Natural killer cell (primary cell): Measurements from ENCODE around the gene DIAPH1. TPM values are rescaled to one million over a fixed set of nuclear protein-coding genes. Genes with fewer than 3 reads are reported as not detected.

Experiments
- ATAC-seq, 3 donors: fragments of 150-1000 bp in 2 of 3; fragments of 200-7000 bp in 1 of 3; cut with Tn5 transposase; 1 replicate in 1 of 3; 2 replicates in 2 of 3; pipeline ENCODE4 v1.10.0; 2021; ENCODE audit warnings: mild to moderate bottlenecking in 2 of 3, moderate library complexity in 2 of 3
- DNase-seq, 2 donors: peaks; one replicate each; pipeline versions ENCODE4 v3.0.0 to v3.0.0-alpha.2; 2013 to 2021; ENCODE audit warnings: mixed read lengths in 1 of 2
- H3K27ac ChIP-seq: one replicate; pipeline ENCODE4 v1.5.1; 2013; ENCODE audit warnings: mild to moderate bottlenecking, low read length
- H3K27me3 ChIP-seq: one replicate; pipeline ENCODE4 v1.6.1; 2013; ENCODE audit warnings: low read length; ENCODE audit not compliant: control insufficient read depth, insufficient read depth
- H3K36me3 ChIP-seq: one replicate; pipeline ENCODE4 v1.6.1; 2013; ENCODE audit warnings: low read length; ENCODE audit not compliant: control insufficient read depth, insufficient read depth
- H3K4me1 ChIP-seq: one replicate; pipeline ENCODE4 v1.6.1; 2013; ENCODE audit warnings: low read length; ENCODE audit not compliant: control insufficient read depth, insufficient read depth
- H3K4me3 ChIP-seq: one replicate; pipeline ENCODE4 v1.5.1; 2013; ENCODE audit warnings: low read length
- H3K9me3 ChIP-seq: one replicate; pipeline ENCODE4 v1.6.1; 2013; ENCODE audit warnings: low read length; ENCODE audit not compliant: control insufficient read depth, insufficient read depth
- H3K27ac Mint-ChIP-seq, 2 donors: one replicate each; pipeline ENCODE4 v1.8.0; 2022; ENCODE audit warnings: mild to moderate bottlenecking in 2 of 2, mixed read lengths in 2 of 2, moderate library complexity in 1 of 2
- H3K27me3 Mint-ChIP-seq, 2 donors: one replicate each; pipeline ENCODE4 v1.8.0; 2022; ENCODE audit warnings: low read depth in 2 of 2, mixed read lengths in 2 of 2
- H3K36me3 Mint-ChIP-seq: one replicate; pipeline ENCODE4 v1.8.0; 2022; ENCODE audit warnings: mixed read lengths
- H3K4me1 Mint-ChIP-seq, 2 donors: one replicate each; pipeline ENCODE4 v1.8.0; 2022; ENCODE audit warnings: mixed read lengths in 2 of 2
- H3K4me3 Mint-ChIP-seq: one replicate; pipeline ENCODE4 v1.8.0; 2022; ENCODE audit warnings: mild to moderate bottlenecking, moderate library complexity, mixed read lengths
- H3K9me3 Mint-ChIP-seq, 2 donors: one replicate each; pipeline ENCODE4 v1.8.0; 2022; ENCODE audit warnings: mixed read lengths in 2 of 2
- CTCF ChIP-seq: fragments of 200-600 bp; IDR thresholded peaks from one replicate; pipeline ENCODE4 v1.8.0; 2022; ENCODE audit warnings: antibody characterized with exemption
- WGBS: methylation state at CpG from one replicate; pipeline ENCODE4 v1.1.7; 2013; ENCODE audit warnings: missing lambda C conversion rate; ENCODE audit not compliant: insufficient coverage; 5-methylcytosine and 5-hydroxymethylcytosine counted together
- intact Hi-C: fragments of 100-400 bp; cut with micrococcal nuclease; formaldehyde crosslinking; loops from one replicate; pipeline ENCODE4 v1.14.2; 2022
- total RNA-seq, 4 donors: library from RNA; stranded (reverse); fragments of 120-200 nt in 1 of 4; gene quantifications; one replicate each; pipeline versions ENCODE4 v1.2.3 to v1.2.4, GENCODE V29; 2013 to 2022

The DIAPH1 gene
- total RNA-seq, 3 donors from 2014 or later (not counting 1 experiment from before 2014, with no cell fraction given): 410 to 456 (median 419) TPM

GRCh38 chr5:141506381-141507155, 112.2 kb downstream of the DIAPH1 start:
- no peak for DNase-seq
- no peaks in the 10 kb centered on the region for H3K9me3 ChIP-seq
- no peak overlapping the region for H3K4me3 ChIP-seq
- Mint-ChIP-seq H3K4me3 (no peak overlapping the region), H3K27me3 (no peaks in the 10 kb centered on the region), H3K4me1 (peaks cover 5 to 6% of the 10 kb centered on the region in 2 donors), H3K9me3 (no peaks in the 10 kb centered on the region), H3K27ac (no peak overlapping the region), H3K36me3 (no peaks in the 10 kb centered on the region)
- H3K36me3 ChIP-seq: no peaks in the 10 kb centered on the region
- H3K27me3 ChIP-seq: no peaks in the 10 kb centered on the region
- TF ChIP-seq CTCF: no peak
- WGBS: 94% methylated on average over 8 of the region's 8 CpGs
- H3K4me1 ChIP-seq: peaks cover 18% of the 10 kb centered on the region
- intact Hi-C loops: no loop called here
- H3K27ac ChIP-seq: no peak overlapping the region
- ATAC-seq: no peak

GRCh38 chr5:141504216-141504615, 114.6 kb downstream of the DIAPH1 start:
- no peaks in the 10 kb centered on the region for H3K36me3 ChIP-seq
- Mint-ChIP-seq H3K4me3 (no peak overlapping the region), H3K27ac (no peak overlapping the region), H3K27me3 (no peaks in the 10 kb centered on the region), H3K36me3 (no peaks in the 10 kb centered on the region), H3K9me3 (no peaks in the 10 kb centered on the region), H3K4me1 (no peaks in the 10 kb centered on the region)
- H3K4me3 ChIP-seq: no peak overlapping the region
- no peak for TF ChIP-seq CTCF
- no peaks in the 10 kb centered on the region for H3K9me3 ChIP-seq
- DNase-seq: no peak
- no peak overlapping the region for H3K27ac ChIP-seq
- no peaks in the 10 kb centered on the region for H3K27me3 ChIP-seq
- H3K4me1 ChIP-seq: peaks cover 15% of the 10 kb centered on the region
- 91% methylated on average over 4 of the region's 4 CpGs for WGBS
- ATAC-seq: no peak
- intact Hi-C loops: no loop called here

DNA sequence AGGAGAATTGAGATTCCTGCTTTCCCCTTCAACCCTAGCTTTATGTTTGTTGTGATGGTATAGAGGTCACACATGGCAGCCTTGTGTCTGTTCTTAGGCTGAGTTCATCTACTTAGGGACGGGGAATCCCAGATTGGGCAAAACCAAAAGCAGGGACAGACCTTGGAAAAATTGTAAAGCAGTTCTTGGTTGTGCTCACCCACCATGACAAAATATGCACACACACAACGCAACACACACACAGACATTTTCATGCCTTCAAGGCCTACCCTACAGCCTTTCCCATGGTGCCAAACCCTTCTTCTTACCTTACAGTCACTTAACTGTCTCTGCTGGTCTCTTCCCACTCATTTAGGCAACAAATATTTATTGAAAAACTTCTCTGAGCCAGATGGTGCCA, 115.1 kb downstream of the DIAPH1 start:
- Mint-ChIP-seq H3K27me3 (no peaks in the 10 kb centered on the region), H3K36me3 (no peaks in the 10 kb centered on the region), H3K4me1 (no peaks in the 10 kb centered on the region), H3K4me3 (no peak overlapping the region), H3K27ac (no peak overlapping the region), H3K9me3 (no peaks in the 10 kb centered on the region)
- H3K27ac ChIP-seq: no peak overlapping the region
- intact Hi-C loops: no loop called here
- peaks cover 10% of the 10 kb centered on the region for H3K4me1 ChIP-seq
- no peak for TF ChIP-seq CTCF
- no peak for ATAC-seq
- 82% methylated on average over 2 of the region's 2 CpGs for WGBS
- no peaks in the 10 kb centered on the region for H3K9me3 ChIP-seq
- no peaks in the 10 kb centered on the region for H3K36me3 ChIP-seq
- H3K4me3 ChIP-seq: no peak overlapping the region
- DNase-seq: no peak
- H3K27me3 ChIP-seq: no peaks in the 10 kb centered on the region

- WGBS: 96% methylated on average over 7 of the region's 7 CpGs
- H3K4me1 ChIP-seq: no peaks in the 10 kb centered on the region
- Mint-ChIP-seq H3K4me1 (no peaks in the 10 kb centered on the region), H3K36me3 (no peaks in the 10 kb centered on the region), H3K9me3 (no peaks in the 10 kb centered on the region), H3K27ac (no peak overlapping the region), H3K4me3 (no peak overlapping the region), H3K27me3 (no peaks in the 10 kb centered on the region)
- no peak overlapping the region for H3K27ac ChIP-seq
- DNase-seq: no peak
- no peak for ATAC-seq
- H3K4me3 ChIP-seq: no peak overlapping the region
- TF ChIP-seq CTCF: no peak
- no peaks in the 10 kb centered on the region for H3K9me3 ChIP-seq
- no peaks in the 10 kb centered on the region for H3K27me3 ChIP-seq
- intact Hi-C loops: no loop called here
- H3K36me3 ChIP-seq: no peaks in the 10 kb centered on the region
Observed at GRCh38 chr5:141501761-141502160, 117.0 kb downstream of the DIAPH1 start.
